HG03103 (cell line): ENCODE data around the gene FHIT.

Source experiments
- ATAC-seq: cut with Tn5 transposase; IDR thresholded peaks from one replicate; pipeline ENCODE4 v1.9.1; 2021; ENCODE audit warnings: low read depth; ENCODE audit not compliant: unreplicated experiment

The FHIT gene

DNA sequence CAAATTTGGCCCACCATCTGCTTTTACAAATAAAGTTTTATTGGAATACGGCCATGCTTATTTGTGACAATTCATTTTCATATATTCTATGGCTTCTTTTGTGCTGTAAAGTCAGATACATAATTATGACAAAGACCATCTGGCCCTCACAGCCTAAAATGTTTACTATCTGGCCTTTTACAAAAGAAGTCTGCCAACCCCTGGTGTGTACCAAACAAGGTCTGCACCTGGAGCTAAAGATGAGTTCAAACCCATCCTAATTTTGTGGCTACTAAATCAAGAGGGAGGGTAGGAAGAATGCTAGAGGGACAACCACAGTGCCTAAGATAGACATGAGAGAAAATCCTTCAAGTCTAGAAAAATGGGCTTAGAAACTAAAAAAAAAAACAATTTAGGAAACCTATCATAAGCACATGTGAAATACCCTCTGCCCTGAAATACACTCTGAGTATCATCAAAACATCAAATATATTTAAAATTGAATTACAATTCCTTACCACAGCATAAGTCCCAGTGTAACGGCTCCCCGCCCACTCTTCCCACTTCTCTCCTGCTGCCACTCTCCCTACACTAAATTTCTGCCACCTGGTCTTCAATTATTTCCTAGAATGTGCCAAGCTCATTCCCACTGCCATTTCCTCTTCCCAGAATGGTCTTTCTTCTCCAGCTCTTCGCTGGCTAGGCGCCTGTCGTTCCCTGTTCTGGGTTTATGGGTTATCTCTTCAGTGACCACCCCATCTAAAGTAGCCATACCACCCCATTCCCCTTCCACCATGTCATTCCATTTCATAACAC lies 1250.7 kb downstream of the FHIT start:
- no peak for ATAC-seq

DNA sequence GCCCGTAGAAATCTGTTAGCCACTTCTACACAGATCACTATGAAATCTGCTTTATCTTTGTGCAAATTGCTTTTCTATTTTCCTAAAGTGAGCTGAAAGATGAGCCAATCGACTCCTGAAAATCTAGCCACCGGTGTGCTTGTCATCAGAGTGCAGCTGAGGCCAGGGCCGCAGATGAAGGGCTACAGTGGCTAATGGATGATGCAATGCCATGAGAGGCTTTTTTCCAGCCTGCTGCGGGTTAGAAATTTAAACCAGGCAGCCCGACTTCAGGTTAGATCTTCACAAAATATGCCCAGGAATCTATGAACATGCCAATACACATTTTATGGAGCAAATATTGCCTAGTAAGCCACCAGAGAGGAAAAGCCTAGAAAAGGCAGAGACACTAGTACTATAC lies 1253.2 kb downstream of the FHIT start:
- ATAC-seq = no peak

GRCh38 chr3:59997583-59997982 lies 1253.7 kb downstream of the FHIT start:
- ATAC-seq = no peak

GRCh38 chr3:59996056-59996455 lies 1255.2 kb downstream of the FHIT start:
- no peak for ATAC-seq

DNA sequence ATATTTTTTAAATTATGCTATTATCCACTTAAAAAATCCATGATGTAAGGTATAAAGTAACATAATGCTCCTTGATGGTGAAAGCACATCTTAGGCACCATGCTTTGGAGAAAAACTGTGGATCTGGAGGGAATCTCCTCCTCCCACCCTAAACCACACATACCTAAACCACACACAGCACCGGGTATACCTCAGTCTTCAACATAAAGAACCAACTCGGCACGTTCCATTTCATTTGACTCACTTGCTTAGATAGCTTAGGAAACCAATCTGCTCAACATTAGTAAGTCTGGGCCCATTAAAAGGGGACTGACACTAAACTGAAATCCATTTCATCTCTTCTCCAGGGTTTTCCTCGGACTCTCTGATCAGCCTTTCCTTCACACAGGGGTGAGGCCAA lies 1255.7 kb downstream of the FHIT start:
- ATAC-seq = no peak

GRCh38 chr3:59994732-59995304 lies 1256.4 kb downstream of the FHIT start:
- ATAC-seq = no peak

GRCh38 chr3:59992578-59992977 lies 1258.7 kb downstream of the FHIT start:
- no peak for ATAC-seq

DNA sequence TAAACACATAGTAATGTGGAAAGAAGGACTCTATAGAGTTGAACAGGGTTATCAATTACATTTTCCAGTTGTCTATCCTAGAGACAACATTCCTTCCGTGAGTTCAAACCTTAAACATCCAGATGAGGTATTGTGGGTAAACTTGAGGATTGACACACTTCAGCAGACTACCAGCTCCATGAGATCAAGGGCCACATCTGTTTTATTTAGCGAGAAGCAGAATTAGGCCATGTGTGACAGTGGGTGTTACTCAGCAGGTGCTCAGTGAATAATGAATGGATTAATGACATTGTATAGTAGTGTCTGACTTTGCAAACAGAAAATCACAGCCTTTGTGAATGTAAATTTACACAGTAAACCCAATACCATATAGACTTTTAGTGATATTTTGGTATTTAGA lies 1260.3 kb downstream of the FHIT start:
- no peak for ATAC-seq

- no peak for ATAC-seq
These were observed 1268.7 kb downstream of the FHIT start for GRCh38 chr3:59982510-59982909.

DNA sequence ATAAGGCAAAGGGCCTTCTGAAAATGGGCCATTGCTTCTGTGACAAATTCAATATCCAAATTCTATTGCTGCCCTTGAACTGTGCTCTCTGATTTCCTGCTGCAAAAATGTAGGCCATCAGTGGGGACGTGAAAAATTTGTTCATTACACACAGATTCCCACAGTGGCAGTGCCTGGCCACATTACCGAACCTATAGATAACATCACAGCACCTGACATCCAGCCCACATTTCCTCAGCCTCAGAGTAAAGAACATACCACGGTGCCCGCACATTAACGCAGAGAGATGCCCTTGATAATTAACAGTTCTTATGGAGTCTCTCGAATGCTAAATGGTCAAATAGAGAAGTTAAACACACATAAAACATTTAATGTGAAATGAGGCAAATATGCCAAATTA lies 1269.9 kb downstream of the FHIT start:
- ATAC-seq = no peak

DNA sequence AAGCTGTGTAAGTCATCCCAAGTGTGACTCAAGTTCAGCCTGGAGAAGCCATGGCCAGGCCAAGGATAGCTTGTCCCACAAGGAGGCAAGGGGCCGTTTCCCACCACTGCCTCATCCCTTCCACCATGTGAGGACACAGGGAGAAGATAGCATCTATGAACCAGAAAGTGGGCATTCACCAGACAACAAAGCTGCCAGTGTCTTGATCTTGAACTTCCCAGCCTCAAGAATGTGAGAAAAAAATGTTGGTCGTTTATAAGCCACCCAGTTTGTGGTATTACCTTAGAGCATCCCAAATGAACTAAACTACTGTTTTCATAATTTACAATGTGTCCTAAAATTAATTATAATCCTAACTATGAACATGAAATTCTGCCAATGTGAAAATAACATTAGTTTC lies 1270.7 kb downstream of the FHIT start:
- no peak for ATAC-seq

DNA sequence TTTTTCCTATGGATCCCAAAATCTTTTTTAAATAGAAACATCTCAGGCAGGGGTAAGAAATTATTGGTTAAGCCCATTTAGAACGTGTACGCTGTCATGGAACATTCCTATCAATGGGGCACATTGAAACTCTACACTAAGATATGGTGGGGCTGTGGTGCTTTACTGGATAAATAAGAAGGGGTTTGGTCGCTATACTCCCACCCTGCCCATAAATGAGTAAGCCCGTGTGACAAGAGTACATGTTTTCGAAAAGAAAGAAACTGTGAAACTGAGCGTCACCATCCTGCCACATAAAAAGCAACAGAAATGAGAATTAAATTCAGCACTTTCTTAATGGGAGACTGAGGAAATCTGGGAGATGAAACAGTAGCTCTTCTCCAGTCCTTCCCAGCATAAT lies 1271.7 kb downstream of the FHIT start:
- no peak for ATAC-seq

DNA sequence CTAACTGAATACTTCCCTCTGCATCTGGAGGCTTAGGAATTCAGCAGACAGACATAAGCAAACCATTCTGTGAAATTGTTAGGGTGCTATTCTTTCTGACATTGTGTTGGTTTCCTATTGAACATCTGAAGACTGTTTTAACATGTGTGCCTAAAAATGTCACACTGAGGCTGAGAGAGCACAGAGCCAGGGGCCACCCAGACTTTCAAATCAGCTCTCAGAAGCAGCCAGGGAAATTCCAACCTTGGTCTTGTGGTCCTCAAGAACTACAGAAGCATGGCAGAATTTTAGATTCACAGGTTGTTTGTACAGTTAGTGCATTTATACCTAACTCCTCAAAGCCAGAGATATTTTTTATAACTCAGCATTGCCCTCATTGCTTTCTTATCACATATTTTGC lies 1272.3 kb downstream of the FHIT start:
- peak; percentile 79 for ATAC-seq

GRCh38 chr3:59970796-59971195 lies 1280.5 kb downstream of the FHIT start:
- no peak for ATAC-seq

- ATAC-seq = no peak
These were observed 1280.9 kb downstream of the FHIT start for GRCh38 chr3:59970376-59970775.

GRCh38 chr3:59968513-59969045 lies 1282.7 kb downstream of the FHIT start:
- no peak for ATAC-seq

GRCh38 chr3:59963676-59964075 lies 1287.6 kb downstream of the FHIT start:
- ATAC-seq = no peak

GRCh38 chr3:59957150-59957549 lies 1294.1 kb downstream of the FHIT start:
- no peak for ATAC-seq

GRCh38 chr3:59953104-59953503 lies 1298.1 kb downstream of the FHIT start:
- no peak for ATAC-seq

GRCh38 chr3:59949311-59949710 lies 1301.9 kb downstream of the FHIT start:
- no peak for ATAC-seq

GRCh38 chr3:59946401-59946800 lies 1304.9 kb downstream of the FHIT start:
- ATAC-seq = no peak

DNA sequence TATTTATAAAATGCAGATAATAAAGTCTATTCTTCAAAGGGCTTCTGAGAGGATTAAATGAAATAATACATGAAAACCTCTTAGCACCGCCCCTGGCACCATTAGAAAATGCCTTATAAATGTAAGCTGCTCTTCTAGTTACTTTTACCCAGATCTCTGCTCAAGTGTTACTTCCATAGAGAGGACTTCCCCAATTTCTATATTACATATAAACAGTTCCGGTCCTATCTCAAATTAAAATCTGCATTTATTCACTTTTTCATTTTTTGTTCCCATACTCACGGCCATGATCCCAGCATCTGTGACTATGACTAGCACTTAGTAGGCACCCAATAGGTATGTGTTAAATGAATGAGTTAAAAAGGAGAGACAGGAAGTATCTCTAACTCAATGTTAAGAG lies 1310.5 kb downstream of the FHIT start:
- ATAC-seq = no peak
